GM12892 (cell line): Measurements from ENCODE around the gene ZNF384.

Source experiments
- POLR2A ChIP-seq: IDR thresholded peaks from 2 replicates; pipeline ENCODE4 v1.6.1; 2011; ENCODE audit warnings: low read depth, low read length, control low read depth
- POLR2AphosphoS5 ChIP-seq: IDR thresholded peaks from 2 replicates; pipeline ENCODE4 v1.6.1; 2011; ENCODE audit warnings: low read depth, low read length, control low read depth

GRCh38 chr12:6691473-6691872, 2.3 kb upstream of the ZNF384 start:
- TF ChIP-seq POLR2A (no peak), POLR2AphosphoS5 (no peak)
